NCI-H2081 (cell line): ENCODE results near the gene SLC40A1.

Source experiments
- DNase-seq, 2 experiments: peaks; one replicate each; lab custom pipeline; 2025; lab: John Stamatoyannopoulos, UW

Gene SLC40A1

GRCh38 chr2:189601043-189601442, 20.5 kb upstream of the SLC40A1 start:
- no peak for DNase-seq

- DNase-seq = no peak
Observed at GRCh38 chr2:189599245-189599644, 18.7 kb upstream of the SLC40A1 start.

GRCh38 chr2:189595417-189595816, 14.8 kb upstream of the SLC40A1 start:
- no peak for DNase-seq

- no peak for DNase-seq
Observed at GRCh38 chr2:189594305-189594704, 13.7 kb upstream of the SLC40A1 start.

- no peak for DNase-seq
Observed at GRCh38 chr2:189593115-189593514, 12.5 kb upstream of the SLC40A1 start.

GRCh38 chr2:189592353-189592984, 11.9 kb upstream of the SLC40A1 start:
- DNase-seq = no peak

GRCh38 chr2:189587780-189588179, 7.2 kb upstream of the SLC40A1 start:
- DNase-seq = no peak

- DNase-seq = no peak
Observed at GRCh38 chr2:189585226-189585756, 4.7 kb upstream of the SLC40A1 start.

GRCh38 chr2:189584686-189585085, 4.1 kb upstream of the SLC40A1 start:
- no peak for DNase-seq

GRCh38 chr2:189583227-189584198, 2.9 kb upstream of the SLC40A1 start:
- DNase-seq = no peak

GRCh38 chr2:189582809-189583192, 2.2 kb upstream of the SLC40A1 start:
- no peak for DNase-seq

- DNase-seq = no peak
Observed at GRCh38 chr2:189582140-189582808, 1.7 kb upstream of the SLC40A1 start.

- no peak for DNase-seq
Observed at GRCh38 chr2:189581354-189582139, 961 bp upstream of the SLC40A1 start.

- no peak for DNase-seq
Observed at GRCh38 chr2:189580241-189580651, 340 bp downstream of the SLC40A1 start.

- no peak for DNase-seq
Observed at GRCh38 chr2:189579585-189580186, 900 bp downstream of the SLC40A1 start.

GRCh38 chr2:189578272-189578950, 2.2 kb downstream of the SLC40A1 start:
- DNase-seq = no peak

- no peak for DNase-seq
Observed at GRCh38 chr2:189577121-189577520, 3.5 kb downstream of the SLC40A1 start.

- DNase-seq = no peak
Observed at GRCh38 chr2:189576396-189576795, 4.2 kb downstream of the SLC40A1 start.

GRCh38 chr2:189574793-189575475, 5.7 kb downstream of the SLC40A1 start:
- no peak for DNase-seq

- no peak for DNase-seq
Observed at GRCh38 chr2:189570570-189571031, 10.0 kb downstream of the SLC40A1 start.
